Non-pigmented ciliary epithelial cell (primary cell): ENCODE measurements around the gene SLC6A11.

Experiments used
- DNase-seq: peaks from one replicate; pipeline ENCODE4 v3.0.0-alpha.2; 2010; ENCODE audit warnings: low read depth

The SLC6A11 gene

GRCh38 chr3:10816019-10816862 is at the start of gene SLC6A11:
Gene SLC6A11, plus strand, starts transcription at chr3:10816228. Its CDS starts 38 bp downstream, at chr3:10816266.
- no peak for DNase-seq

- DNase-seq, result no peak
Measured at GRCh38 chr3:10768708-10769394, 47.2 kb upstream of the SLC6A11 start.

- no peak for DNase-seq
Measured at GRCh38 chr3:10770547-10770946, 45.5 kb upstream of the SLC6A11 start.

DNA sequence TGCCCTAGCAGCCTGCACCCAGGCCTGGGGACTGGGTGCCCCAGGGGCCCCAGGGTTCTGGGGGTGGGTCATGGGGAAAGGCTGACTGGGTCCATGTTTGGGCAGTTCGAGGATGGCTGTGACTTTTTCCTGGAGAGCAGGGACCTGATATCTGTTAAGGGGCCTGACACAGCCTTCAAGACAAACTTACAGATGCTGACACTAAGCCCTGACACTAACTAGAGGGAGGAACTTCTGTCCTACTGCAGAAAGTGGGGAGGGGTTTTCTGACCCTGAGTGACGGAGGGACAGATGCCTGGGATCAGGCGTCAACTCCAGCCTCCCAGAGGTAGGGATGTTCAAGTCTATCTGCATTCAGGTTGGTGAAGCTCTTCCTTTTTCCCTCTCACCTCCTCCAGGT is 45.0 kb upstream of the SLC6A11 start:
- no peak for DNase-seq

GRCh38 chr3:10771486-10772270 is 44.4 kb upstream of the SLC6A11 start:
- DNase-seq, result no peak

- no peak for DNase-seq
Measured at GRCh38 chr3:10772271-10773161, 43.5 kb upstream of the SLC6A11 start.

- DNase-seq, result no peak
Measured at GRCh38 chr3:10774129-10774670, 41.8 kb upstream of the SLC6A11 start.

- DNase-seq, result no peak
Measured at GRCh38 chr3:10774825-10775224, 41.2 kb upstream of the SLC6A11 start.

GRCh38 chr3:10775259-10775658 is 40.8 kb upstream of the SLC6A11 start:
- no peak for DNase-seq

- no peak for DNase-seq
Measured at GRCh38 chr3:10775828-10776227, 40.2 kb upstream of the SLC6A11 start.

GRCh38 chr3:10777627-10778026 is 38.4 kb upstream of the SLC6A11 start:
- no peak for DNase-seq

- DNase-seq, result no peak
Measured at GRCh38 chr3:10778492-10779292, 37.3 kb upstream of the SLC6A11 start.

DNA sequence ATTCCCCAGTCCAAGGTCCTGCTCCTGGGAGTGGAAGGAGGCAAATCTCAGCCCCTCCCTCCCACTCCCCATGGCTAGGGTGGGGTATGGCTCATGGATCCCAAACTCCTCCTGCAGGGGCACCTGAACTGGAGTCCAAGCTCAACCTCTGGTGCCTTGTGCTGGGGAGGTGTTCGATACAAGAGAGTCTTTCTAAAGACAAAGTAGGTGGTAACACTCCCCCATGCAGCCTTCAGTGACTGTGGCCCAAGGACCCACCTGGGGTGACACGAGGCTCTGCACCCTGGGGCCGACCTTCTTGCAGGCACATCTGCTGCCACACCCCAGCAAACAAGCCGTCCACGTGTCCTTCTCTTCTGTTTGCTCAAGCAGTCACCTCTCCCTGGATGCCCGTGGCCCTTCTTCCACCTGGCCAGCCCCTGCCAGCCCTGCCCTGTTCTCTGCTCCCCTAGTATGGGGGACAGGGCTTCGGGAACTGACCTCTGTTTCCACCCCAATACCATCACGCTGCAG is 36.7 kb upstream of the SLC6A11 start:
- no peak for DNase-seq

DNA sequence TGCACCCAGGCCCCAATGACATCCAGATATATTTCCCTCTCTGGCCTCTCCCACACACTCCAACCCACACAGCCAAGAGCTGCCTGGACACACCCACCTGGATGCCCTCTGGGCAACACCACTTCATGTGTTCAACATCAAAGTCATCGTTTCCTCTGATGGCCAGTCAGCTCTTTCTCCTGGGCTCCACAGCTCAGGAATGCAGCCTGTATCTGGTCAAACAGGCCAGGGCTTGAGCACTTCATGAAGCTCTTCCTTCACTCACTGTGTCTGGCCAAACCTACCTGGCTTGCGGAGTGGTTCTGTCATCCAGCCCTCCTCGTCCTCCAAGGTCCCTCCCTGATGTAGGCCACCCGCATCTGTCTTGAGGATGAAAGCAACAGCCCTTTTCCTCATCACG is 35.8 kb upstream of the SLC6A11 start:
- no peak for DNase-seq

GRCh38 chr3:10780922-10781321 is 35.1 kb upstream of the SLC6A11 start:
- DNase-seq, result no peak

DNA sequence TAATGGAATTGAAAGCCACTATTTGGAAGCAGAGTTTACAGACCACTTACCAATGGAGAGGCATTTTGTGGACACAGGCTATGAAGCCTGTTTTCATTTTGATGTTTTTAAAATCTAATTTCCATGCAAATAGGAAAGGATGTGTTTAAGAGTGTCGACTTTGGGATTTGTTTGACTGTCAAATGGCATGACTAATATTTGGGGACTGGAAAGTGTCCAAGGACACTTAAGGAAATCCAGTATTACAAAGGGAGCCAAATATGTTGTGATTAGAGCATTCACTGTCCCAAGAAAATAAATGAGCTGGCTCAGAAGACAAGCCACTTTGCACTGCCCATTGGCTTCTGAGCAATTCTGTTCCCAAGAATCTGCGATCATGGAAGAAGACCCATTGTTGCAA is 34.0 kb upstream of the SLC6A11 start:
- DNase-seq, result no peak

- no peak for DNase-seq
Measured at GRCh38 chr3:10783360-10784351, 32.4 kb upstream of the SLC6A11 start.

DNA sequence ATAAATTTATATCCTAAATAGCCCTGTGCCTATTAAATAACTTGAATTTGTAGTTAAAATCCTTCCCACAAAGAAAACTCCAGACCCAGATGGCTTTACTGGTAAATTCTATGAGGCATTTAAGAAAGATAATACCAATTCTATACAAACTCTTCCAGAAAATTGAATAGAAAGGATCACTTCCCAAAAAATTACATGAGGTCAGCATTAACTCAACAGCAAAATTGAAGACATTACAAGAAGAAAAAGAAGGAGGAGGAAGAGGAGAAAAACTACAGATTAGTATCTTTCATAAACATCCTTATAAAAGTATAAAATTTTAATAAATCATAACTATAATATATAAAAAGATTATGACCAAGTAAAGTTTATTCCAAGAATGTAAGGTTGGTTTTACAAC is 29.4 kb upstream of the SLC6A11 start:
- no peak for DNase-seq

DNA sequence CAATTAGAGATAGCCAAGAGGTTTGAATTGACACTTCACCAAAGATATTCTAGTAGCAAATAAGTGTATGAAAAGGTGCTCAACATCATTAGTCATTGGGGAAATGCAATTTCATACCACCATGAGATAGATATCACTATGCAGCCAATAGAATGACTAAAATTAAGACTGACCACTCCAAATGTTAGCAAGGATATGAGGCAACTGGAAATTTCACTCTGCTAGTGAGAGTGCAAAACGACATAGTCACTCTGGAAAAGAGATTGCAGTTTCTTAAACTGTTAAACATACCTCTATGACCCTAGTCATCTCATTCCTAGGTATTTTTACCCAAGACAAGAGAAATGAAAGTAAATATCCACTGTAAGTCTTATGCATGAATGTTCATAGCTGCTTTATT is 27.6 kb upstream of the SLC6A11 start:
- no peak for DNase-seq
